T-cell (primary cell): ENCODE measurements around the gene AMDHD1. TPM values are rescaled to one million over a fixed set of nuclear protein-coding genes. Genes with fewer than 3 reads are reported as not detected.

Source experiments
- ATAC-seq, 4 experiments: fragments of 200-7000 bp in 3 of 4; fragments of 150-1000 bp in 1 of 4; cut with Tn5 transposase; replicated peaks in 1 of 4; 1 replicate in 3 of 4; 2 replicates in 1 of 4; pipeline ENCODE4 v1.10.0; 2021; ENCODE audit warnings: moderate library complexity in 3 of 4, mild to moderate bottlenecking in 2 of 4, moderate number of reproducible peaks in 1 of 4
- CTCF ChIA-PET, 2 donors: fragments of 300-600 bp; sonication (Branson Sonifier 250); formaldehyde crosslinking; loops; one replicate each; lab custom pipeline; 2022; ENCODE audit warnings: antibody characterized with exemption in 2 of 2; lab: Charles Lee
- POLR2A ChIA-PET, 2 donors: fragments of 300-600 bp; sonication (Branson Sonifier 250); formaldehyde crosslinking; loops; one replicate each; lab custom pipeline; 2022; ENCODE audit warnings: antibody characterized with exemption in 2 of 2; lab: Charles Lee
- DNase-seq, 35 experiments: peaks; one replicate each; pipeline versions ENCODE4 v3.0.0 to v3.0.0-alpha.2; 2013 to 2023
- H3K27ac ChIP-seq: one replicate; pipeline ENCODE4 v1.5.1; 2013; ENCODE audit warnings: low read length
- H3K27me3 ChIP-seq, 2 experiments: replicated peaks in 1 of 2; 1 replicate in 1 of 2; 2 replicates in 1 of 2; pipeline versions ENCODE4 v1.6.1 to v1.7.0; 2013; ENCODE audit warnings: low read length in 1 of 2, mixed read lengths in 1 of 2; ENCODE audit not compliant: control insufficient read depth in 2 of 2, insufficient read depth in 2 of 2; ENCODE audit errors: extremely low read depth in 1 of 2
- H3K36me3 ChIP-seq, 2 donors: 1 replicate in 1 of 2; 2 replicates in 1 of 2; pipeline versions ENCODE4 v1.6.1 to v1.7.0; 2013; ENCODE audit warnings: low read length in 1 of 2; ENCODE audit not compliant: control insufficient read depth in 2 of 2, insufficient read depth in 1 of 2; ENCODE audit errors: extremely low read depth in 1 of 2
- H3K4me1 ChIP-seq, 2 experiments: 1 replicate in 1 of 2; 2 replicates in 1 of 2; pipeline versions ENCODE4 v1.6.1 to v1.7.0; 2013; ENCODE audit warnings: low read length in 2 of 2, mixed read lengths in 1 of 2; ENCODE audit not compliant: insufficient read depth in 2 of 2, control insufficient read depth in 1 of 2; ENCODE audit errors: extremely low read depth in 1 of 2
- H3K4me3 ChIP-seq, 2 donors: 1 replicate in 1 of 2; 2 replicates in 1 of 2; pipeline versions ENCODE4 v1.5.1 to v1.7.0; 2013; ENCODE audit warnings: mild to moderate bottlenecking in 2 of 2, low read length in 1 of 2, moderate library complexity in 1 of 2; ENCODE audit not compliant: control insufficient read depth in 1 of 2; ENCODE audit errors: extremely low read depth in 1 of 2
- H3K9me3 ChIP-seq: 2 replicates; pipeline ENCODE4 v1.7.0; 2013
- H3K27ac Mint-ChIP-seq, 2 donors: one replicate each; pipeline ENCODE4 v1.8.0; 2020 to 2021; ENCODE audit warnings: mild to moderate bottlenecking in 2 of 2, mixed read lengths in 2 of 2
- H3K27me3 Mint-ChIP-seq, 2 donors: one replicate each; pipeline ENCODE4 v1.8.0; 2021 to 2022; ENCODE audit warnings: mixed read lengths in 2 of 2
- H3K36me3 Mint-ChIP-seq: one replicate; pipeline ENCODE4 v1.8.0; 2021; ENCODE audit warnings: mixed read lengths
- H3K4me1 Mint-ChIP-seq, 3 donors: one replicate each; pipeline ENCODE4 v1.8.0; 2020 to 2022; ENCODE audit warnings: mixed read lengths in 3 of 3, mild to moderate bottlenecking in 1 of 3
- H3K4me3 Mint-ChIP-seq, 3 donors: one replicate each; pipeline ENCODE4 v1.8.0; 2020 to 2022; ENCODE audit warnings: mild to moderate bottlenecking in 3 of 3, mixed read lengths in 3 of 3, moderate library complexity in 3 of 3
- H3K9me3 Mint-ChIP-seq, 3 donors: one replicate each; pipeline ENCODE4 v1.8.0; 2020 to 2022; ENCODE audit warnings: mixed read lengths in 3 of 3
- WGBS: methylation state at CpG from one replicate; pipeline ENCODE4 v1.1.5; 2013; ENCODE audit warnings: missing lambda C conversion rate; ENCODE audit not compliant: insufficient coverage; 5-methylcytosine and 5-hydroxymethylcytosine counted together
- total RNA-seq, 35 experiments: library from RNA in 6 of 35; stranded (reverse) in 6 of 35; fragments of 120-200 nt in 1 of 35; gene quantifications; one replicate each; pipeline versions ENCODE4 v1.2.1 to v1.2.4 and lab custom pipeline; 2013 to 2026

The AMDHD1 gene
- total RNA-seq, result 1 to 10 TPM in 4 of 5 donors, under 1 TPM in 1; 0.40 to 2.6 (median 1.2) TPM
- 1.8 TPM for total RNA-seq (2013)
- 0.15 to 3.5 (median 1.3) reads per million in 29 experiments for total RNA-seq (lab: John Stamatoyannopoulos, UW)

GRCh38 chr12:95943330-95943842 is at the start of gene AMDHD1:
AMDHD1 (plus strand) TSS chr12:95943331; CDS start chr12:95943399, 68 bp downstream.
- peak; percentile 75 to 82 (median 79) for ATAC-seq
- Mint-ChIP-seq H3K4me1 (peaks cover 5 to 12% (median 9%) of the 10 kb centered on the region in 3 donors), H3K4me3 (peak within 1 kb of the TSS; percentile 91 to 96 (median 94)), H3K36me3 (no peaks in the 10 kb centered on the region), H3K27ac (peak within 1 kb of the TSS; percentile 85 to 92), H3K27me3 (no peaks in the 10 kb centered on the region), H3K9me3 (no peaks in the 10 kb centered on the region)
- under 1% methylated on average over 38 of the region's 38 CpGs for WGBS
- peak; percentile 31 to 76 (median 47) for DNase-seq
- no peaks in the 10 kb centered on the region for H3K27me3 ChIP-seq
- peaks cover 0 to 15% of the 10 kb centered on the region in 2 experiments for H3K4me1 ChIP-seq
- ChIA-PET POLR2A (interaction anchor here in 1 of 2 donors (0.7 kb wide), 1 partner anchor 92 kb away, joined by 4 read pairs; the partner anchor contains the start of gene LTA4H), CTCF (interaction anchor here (0.7 to 3.4 kb wide), 9 partner anchors 7 to 574 kb away, joined by 3 to 16 read pairs (median 5); partner anchors contain the start of gene LTA4H (in 1 of the 2))
- no peaks in the 10 kb centered on the region for H3K9me3 ChIP-seq
- peak within 1 kb of the TSS; percentile 94 for H3K4me3 ChIP-seq
- no peaks in the 10 kb centered on the region for H3K36me3 ChIP-seq
- peak within 1 kb of the TSS; percentile 82 for H3K27ac ChIP-seq

GRCh38 chr12:95896846-95897245 is 46.3 kb upstream of the AMDHD1 start:
- no CpG with 5 or more reads among the region's 4 CpGs for WGBS
- POLR2A ChIA-PET, result no interaction called here
- Histone ChIP-seq H3K27ac (no peak overlapping the region), H3K4me3 (no peak overlapping the region), H3K36me3 (no peaks in the 10 kb centered on the region), H3K4me1 (no peaks in the 10 kb centered on the region), H3K27me3 (peaks cover 0 to 13% of the 10 kb centered on the region in 2 experiments), H3K9me3 (no peaks in the 10 kb centered on the region)
- no peak for ATAC-seq
- Mint-ChIP-seq H3K9me3 (no peaks in the 10 kb centered on the region), H3K4me1 (no peaks in the 10 kb centered on the region), H3K27me3 (peaks cover 12 to 18% of the 10 kb centered on the region in 2 donors), H3K36me3 (no peaks in the 10 kb centered on the region), H3K27ac (no peak overlapping the region), H3K4me3 (no peak overlapping the region)
- DNase-seq, result no peak
- CTCF ChIA-PET, result interaction anchor here in 1 of 2 donors (0.9 kb wide), 1 partner anchor 22 kb away, joined by 3 read pairs; no protein-coding TSS in a partner anchor

- Histone ChIP-seq H3K27ac (no peak overlapping the region), H3K4me1 (no peaks in the 10 kb centered on the region), H3K27me3 (peaks cover 0 to 10% of the 10 kb centered on the region in 2 experiments), H3K9me3 (peaks cover 4% of the 10 kb centered on the region), H3K36me3 (no peaks in the 10 kb centered on the region), H3K4me3 (no peak overlapping the region)
- WGBS, result no CpG with 5 or more reads among the region's 4 CpGs
- Mint-ChIP-seq H3K27me3 (peaks cover 12 to 19% of the 10 kb centered on the region in 2 donors), H3K36me3 (no peaks in the 10 kb centered on the region), H3K4me1 (no peaks in the 10 kb centered on the region), H3K27ac (no peak overlapping the region), H3K9me3 (peaks cover under 1 to 2% (median under 1%) of the 10 kb centered on the region in 3 donors), H3K4me3 (no peak overlapping the region)
- DNase-seq (no peak), ATAC-seq (no peak)
- POLR2A ChIA-PET, result no interaction called here
- CTCF ChIA-PET, result no interaction called here
Observed at GRCh38 chr12:95898081-95898480, 45.0 kb upstream of the AMDHD1 start.

- ATAC-seq, result no peak
- H3K9me3 ChIP-seq, result no peaks in the 10 kb centered on the region
- ChIA-PET POLR2A (no interaction called here), CTCF (interaction anchor here in 1 of 2 donors (0.6 kb wide), 1 partner anchor 39 kb away, joined by 3 read pairs; no protein-coding TSS in a partner anchor)
- Mint-ChIP-seq H3K36me3 (no peaks in the 10 kb centered on the region), H3K27ac (no peak overlapping the region), H3K9me3 (peaks cover 0 to 2% (median 0%) of the 10 kb centered on the region in 3 donors), H3K4me1 (no peaks in the 10 kb centered on the region), H3K4me3 (no peak overlapping the region), H3K27me3 (peaks cover 19 to 25% of the 10 kb centered on the region in 2 donors)
- H3K27ac ChIP-seq, result no peak overlapping the region
- H3K36me3 ChIP-seq, result no peaks in the 10 kb centered on the region
- no peak overlapping the region for H3K4me3 ChIP-seq
- no peaks in the 10 kb centered on the region for H3K4me1 ChIP-seq
- peaks cover 0 to 3% of the 10 kb centered on the region in 2 experiments for H3K27me3 ChIP-seq
- no peak for DNase-seq
Observed at GRCh38 chr12:95908573-95908972, 34.6 kb upstream of the AMDHD1 start.

- Histone ChIP-seq H3K27me3 (peaks cover 0 to 3% of the 10 kb centered on the region in 2 experiments), H3K36me3 (no peaks in the 10 kb centered on the region), H3K4me3 (no peak overlapping the region), H3K27ac (no peak overlapping the region), H3K4me1 (no peaks in the 10 kb centered on the region), H3K9me3 (no peaks in the 10 kb centered on the region)
- DNase-seq (no peak), ATAC-seq (no peak)
- CTCF ChIA-PET, result interaction anchor here in 1 of 2 donors (0.5 kb wide), 1 partner anchor 51 kb away, joined by 4 read pairs; no protein-coding TSS in a partner anchor
- POLR2A ChIA-PET, result interaction anchor here in 1 of 2 donors (0.6 kb wide), 1 partner anchor 463 kb away, joined by 3 read pairs; no protein-coding TSS in a partner anchor
- H3K4me1 Mint-ChIP-seq, result no peaks in the 10 kb centered on the region
- no peaks in the 10 kb centered on the region for H3K36me3 Mint-ChIP-seq
- no peak overlapping the region for H3K27ac Mint-ChIP-seq
- H3K27me3 Mint-ChIP-seq, result peaks cover 11 to 19% of the 10 kb centered on the region in 2 donors
- no peak overlapping the region for H3K4me3 Mint-ChIP-seq
- 100% methylated on average over 1 of the region's 3 CpGs for WGBS
- H3K9me3 Mint-ChIP-seq, result no peaks in the 10 kb centered on the region
Observed at GRCh38 chr12:95909871-95910270, 33.3 kb upstream of the AMDHD1 start.

- Histone ChIP-seq H3K9me3 (no peaks in the 10 kb centered on the region), H3K36me3 (no peaks in the 10 kb centered on the region), H3K27ac (no peak overlapping the region), H3K4me1 (no peaks in the 10 kb centered on the region), H3K4me3 (no peak overlapping the region), H3K27me3 (peaks cover 0 to 3% of the 10 kb centered on the region in 2 experiments)
- no peak overlapping the region for H3K4me3 Mint-ChIP-seq
- ATAC-seq, result peak; percentile 86 to 97 (median 92)
- CTCF ChIA-PET, result interaction anchor here (0.6 to 4.5 kb wide), 12 partner anchors 25 to 603 kb away, joined by 3 to 86 read pairs (median 5); partner anchors contain the start of genes AMDHD1 (in 2 of the 2), CCDC38 (in 1 of the 2) and HAL (in 1 of the 2)
- POLR2A ChIA-PET, result interaction anchor here in 1 of 2 donors (0.6 kb wide), 1 partner anchor 326 kb away, joined by 7 read pairs; no protein-coding TSS in a partner anchor
- H3K27me3 Mint-ChIP-seq, result peaks cover 0 to 1% of the 10 kb centered on the region in 2 donors
- no peaks in the 10 kb centered on the region for H3K4me1 Mint-ChIP-seq
- 0% methylated on average over 2 of the region's 7 CpGs for WGBS
- H3K27ac Mint-ChIP-seq, result no peak overlapping the region
- no peaks in the 10 kb centered on the region for H3K36me3 Mint-ChIP-seq
- no peaks in the 10 kb centered on the region for H3K9me3 Mint-ChIP-seq
- peak in 32 of 35 experiments; percentile 1 to 75 (median 25) for DNase-seq
Observed at GRCh38 chr12:95918194-95918993, 24.7 kb upstream of the AMDHD1 start.
